HepG2 (cell line): Measurements from ENCODE around the gene TUBGCP6.

Experiments used
- CTCF ChIP-seq: sonication (generic); formaldehyde crosslinking; IDR thresholded peaks from 2 replicates; pipeline ENCODE4 v1.5.0; 2020; ENCODE audit warnings: mild to moderate bottlenecking, missing genetic modification reagents, moderate library complexity
- DNMT1 ChIP-seq: sonication (generic); formaldehyde crosslinking; IDR thresholded peaks from 2 replicates; pipeline ENCODE4 v1.5.1; 2020; ENCODE audit warnings: mild to moderate bottlenecking, missing genetic modification reagents
- ESRRA ChIP-seq: sonication (generic); formaldehyde crosslinking; IDR thresholded peaks from 2 replicates; pipeline ENCODE4 v1.5.1; 2020; ENCODE audit warnings: mild to moderate bottlenecking, low read depth, missing genetic modification reagents
- NR1H2 ChIP-seq: sonication (generic); formaldehyde crosslinking; IDR thresholded peaks from 2 replicates; pipeline ENCODE4 v1.8.1; 2022; ENCODE audit warnings: low read depth, missing genetic modification reagents, borderline replicate concordance
- PHF8 ChIP-seq: sonication (generic); formaldehyde crosslinking; IDR thresholded peaks from 2 replicates; pipeline ENCODE4 v1.5.0; 2020; ENCODE audit warnings: missing genetic modification reagents
- POGZ ChIP-seq: sonication (generic); formaldehyde crosslinking; IDR thresholded peaks from 2 replicates; pipeline ENCODE4 v1.4.0; 2020; ENCODE audit warnings: mild to moderate bottlenecking, missing genetic modification reagents
- SKIL ChIP-seq: sonication (generic); formaldehyde crosslinking; IDR thresholded peaks from 2 replicates; pipeline ENCODE4 v1.8.0; 2022; ENCODE audit warnings: missing genetic modification reagents, mild to moderate bottlenecking, moderate library complexity, borderline replicate concordance
- TCF7L2 ChIP-seq: IDR thresholded peaks from 2 replicates; pipeline ENCODE4 v1.6.1; 2011; ENCODE audit warnings: mild to moderate bottlenecking, low read depth, low read length, moderate library complexity
- ZNF121 ChIP-seq: sonication (generic); formaldehyde crosslinking; IDR thresholded peaks from 2 replicates; pipeline ENCODE4 v1.5.0; 2020; ENCODE audit warnings: mild to moderate bottlenecking, missing genetic modification reagents
- ZNF232 ChIP-seq: sonication (generic); formaldehyde crosslinking; IDR thresholded peaks from 2 replicates; pipeline ENCODE4 v1.4.0; 2020; ENCODE audit warnings: missing genetic modification reagents, borderline replicate concordance
- ZNF597 ChIP-seq: sonication (generic); formaldehyde crosslinking; IDR thresholded peaks from 2 replicates; pipeline ENCODE4 v1.5.0; 2020; ENCODE audit warnings: missing genetic modification reagents
- TF ChIP-seq, protein P1 (sequence below): sonication (generic); formaldehyde crosslinking; IDR thresholded peaks from 2 replicates; pipeline ENCODE4 v1.4.0; 2020; ENCODE audit warnings: missing genetic modification reagents

DNA sequence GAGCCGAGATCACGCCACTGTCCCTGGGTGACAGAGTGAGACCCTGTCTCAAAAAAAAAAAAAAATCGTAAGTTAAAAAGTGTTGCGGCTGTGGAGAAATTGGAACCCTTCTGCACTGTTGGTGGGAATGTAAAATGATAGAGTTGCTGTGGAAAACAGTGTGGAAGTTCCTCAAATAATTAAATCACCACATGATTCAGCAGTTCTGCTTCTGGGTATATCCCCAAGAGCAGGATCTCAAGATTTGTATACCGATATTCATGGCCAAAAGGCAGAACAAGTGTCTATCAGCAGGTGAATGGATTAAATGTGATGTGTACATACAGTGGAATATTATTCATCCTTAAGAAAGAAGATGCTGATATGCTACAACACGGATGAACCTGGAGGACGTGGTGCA lies 40.3 kb downstream of the TUBGCP6 start:
- TF ChIP-seq CTCF (CRISPR knock-in tag) = no peak
- no peak for TF ChIP-seq ZNF232 (CRISPR knock-in tag)
- TF ChIP-seq DNMT1 = no peak
- TF ChIP-seq TCF7L2 = no peak
- TF ChIP-seq NR1H2 (CRISPR knock-in tag) = no peak
- TF ChIP-seq POGZ (CRISPR knock-in tag) = no peak
- TF ChIP-seq, protein P1, sequence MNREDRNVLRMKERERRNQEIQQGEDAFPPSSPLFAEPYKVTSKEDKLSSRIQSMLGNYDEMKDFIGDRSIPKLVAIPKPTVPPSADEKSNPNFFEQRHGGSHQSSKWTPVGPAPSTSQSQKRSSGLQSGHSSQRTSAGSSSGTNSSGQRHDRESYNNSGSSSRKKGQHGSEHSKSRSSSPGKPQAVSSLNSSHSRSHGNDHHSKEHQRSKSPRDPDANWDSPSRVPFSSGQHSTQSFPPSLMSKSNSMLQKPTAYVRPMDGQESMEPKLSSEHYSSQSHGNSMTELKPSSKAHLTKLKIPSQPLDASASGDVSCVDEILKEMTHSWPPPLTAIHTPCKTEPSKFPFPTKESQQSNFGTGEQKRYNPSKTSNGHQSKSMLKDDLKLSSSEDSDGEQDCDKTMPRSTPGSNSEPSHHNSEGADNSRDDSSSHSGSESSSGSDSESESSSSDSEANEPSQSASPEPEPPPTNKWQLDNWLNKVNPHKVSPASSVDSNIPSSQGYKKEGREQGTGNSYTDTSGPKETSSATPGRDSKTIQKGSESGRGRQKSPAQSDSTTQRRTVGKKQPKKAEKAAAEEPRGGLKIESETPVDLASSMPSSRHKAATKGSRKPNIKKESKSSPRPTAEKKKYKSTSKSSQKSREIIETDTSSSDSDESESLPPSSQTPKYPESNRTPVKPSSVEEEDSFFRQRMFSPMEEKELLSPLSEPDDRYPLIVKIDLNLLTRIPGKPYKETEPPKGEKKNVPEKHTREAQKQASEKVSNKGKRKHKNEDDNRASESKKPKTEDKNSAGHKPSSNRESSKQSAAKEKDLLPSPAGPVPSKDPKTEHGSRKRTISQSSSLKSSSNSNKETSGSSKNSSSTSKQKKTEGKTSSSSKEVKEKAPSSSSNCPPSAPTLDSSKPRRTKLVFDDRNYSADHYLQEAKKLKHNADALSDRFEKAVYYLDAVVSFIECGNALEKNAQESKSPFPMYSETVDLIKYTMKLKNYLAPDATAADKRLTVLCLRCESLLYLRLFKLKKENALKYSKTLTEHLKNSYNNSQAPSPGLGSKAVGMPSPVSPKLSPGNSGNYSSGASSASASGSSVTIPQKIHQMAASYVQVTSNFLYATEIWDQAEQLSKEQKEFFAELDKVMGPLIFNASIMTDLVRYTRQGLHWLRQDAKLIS = no peak
- TF ChIP-seq PHF8 = no peak
- no peak for TF ChIP-seq ESRRA
- no peak for TF ChIP-seq ZNF121 (CRISPR knock-in tag)
- no peak for TF ChIP-seq SKIL (CRISPR knock-in tag)
- no peak for TF ChIP-seq ZNF597 (CRISPR knock-in tag)
